GM12875 (cell line): ENCODE measurements around the gene CDYL2.

Experiments
- H3K4me3 ChIP-seq: one replicate; pipeline ENCODE4 v1.5.1; 2011; ENCODE audit warnings: low read depth, low read length, control low read depth
- TF ChIP-seq, protein P1 (sequence below): IDR thresholded peaks from 2 replicates; pipeline ENCODE4 v1.5.1; 2011; ENCODE audit warnings: low read depth, mild to moderate bottlenecking, control low read depth, inconsistent platforms, low read length, moderate library complexity, borderline replicate concordance; ENCODE audit not compliant: insufficient read depth

CDYL2 gene

DNA sequence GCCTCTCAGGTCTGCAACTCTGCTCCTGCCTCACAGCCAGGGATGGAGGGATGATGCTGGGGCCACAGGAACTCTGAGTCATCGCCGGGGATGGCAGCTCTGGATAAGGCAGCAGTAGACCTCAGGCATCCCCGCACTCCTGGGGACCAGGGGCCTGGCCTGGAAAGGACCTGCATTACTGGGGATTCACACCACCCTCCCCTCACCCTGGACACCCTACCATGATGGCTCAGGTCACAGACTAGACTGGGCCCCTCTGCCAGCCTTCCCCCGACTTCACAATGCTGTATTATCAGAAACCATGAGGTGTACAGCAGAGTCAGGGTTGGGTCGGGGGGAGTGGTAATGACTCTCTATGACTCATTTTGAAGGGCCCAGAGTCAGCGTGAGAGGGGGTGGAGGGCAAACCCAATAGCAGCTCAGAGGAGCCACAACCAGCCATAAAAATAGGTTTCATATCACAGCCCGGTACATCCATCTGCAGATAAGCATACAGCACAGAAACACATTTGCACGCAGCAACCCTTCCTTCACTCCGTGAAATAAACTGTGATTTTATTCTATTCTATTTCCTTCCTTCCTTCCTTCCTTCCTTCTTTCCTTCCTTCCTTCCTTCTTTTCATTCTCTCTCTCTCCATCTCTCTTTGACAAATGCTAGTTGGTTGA lies 234.8 kb downstream of the CDYL2 start:
- TF ChIP-seq, protein P1, sequence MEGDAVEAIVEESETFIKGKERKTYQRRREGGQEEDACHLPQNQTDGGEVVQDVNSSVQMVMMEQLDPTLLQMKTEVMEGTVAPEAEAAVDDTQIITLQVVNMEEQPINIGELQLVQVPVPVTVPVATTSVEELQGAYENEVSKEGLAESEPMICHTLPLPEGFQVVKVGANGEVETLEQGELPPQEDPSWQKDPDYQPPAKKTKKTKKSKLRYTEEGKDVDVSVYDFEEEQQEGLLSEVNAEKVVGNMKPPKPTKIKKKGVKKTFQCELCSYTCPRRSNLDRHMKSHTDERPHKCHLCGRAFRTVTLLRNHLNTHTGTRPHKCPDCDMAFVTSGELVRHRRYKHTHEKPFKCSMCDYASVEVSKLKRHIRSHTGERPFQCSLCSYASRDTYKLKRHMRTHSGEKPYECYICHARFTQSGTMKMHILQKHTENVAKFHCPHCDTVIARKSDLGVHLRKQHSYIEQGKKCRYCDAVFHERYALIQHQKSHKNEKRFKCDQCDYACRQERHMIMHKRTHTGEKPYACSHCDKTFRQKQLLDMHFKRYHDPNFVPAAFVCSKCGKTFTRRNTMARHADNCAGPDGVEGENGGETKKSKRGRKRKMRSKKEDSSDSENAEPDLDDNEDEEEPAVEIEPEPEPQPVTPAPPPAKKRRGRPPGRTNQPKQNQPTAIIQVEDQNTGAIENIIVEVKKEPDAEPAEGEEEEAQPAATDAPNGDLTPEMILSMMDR, result no peak
- no peak overlapping the region for H3K4me3 ChIP-seq

DNA sequence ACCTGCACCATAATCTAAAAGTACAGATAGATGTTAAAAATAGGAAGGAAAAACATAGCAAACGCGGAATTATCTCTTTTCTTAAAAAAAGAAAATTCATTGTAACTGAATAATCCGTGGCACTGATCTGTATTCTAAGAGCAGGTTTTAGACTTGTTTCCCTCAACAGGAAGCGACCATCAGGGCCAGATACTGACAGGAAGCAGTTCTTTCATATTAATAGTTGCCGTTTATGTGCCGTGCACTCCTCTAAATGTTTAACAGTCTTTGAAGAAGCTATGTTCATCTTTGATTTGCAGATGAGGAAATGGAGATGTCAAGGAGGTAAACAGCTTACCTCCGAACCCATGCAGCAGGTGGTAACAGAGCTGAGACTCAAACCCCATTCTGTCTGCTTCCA lies 240.0 kb downstream of the CDYL2 start:
- TF ChIP-seq, protein P1, result no peak
- H3K4me3 ChIP-seq, result no peak overlapping the region

DNA sequence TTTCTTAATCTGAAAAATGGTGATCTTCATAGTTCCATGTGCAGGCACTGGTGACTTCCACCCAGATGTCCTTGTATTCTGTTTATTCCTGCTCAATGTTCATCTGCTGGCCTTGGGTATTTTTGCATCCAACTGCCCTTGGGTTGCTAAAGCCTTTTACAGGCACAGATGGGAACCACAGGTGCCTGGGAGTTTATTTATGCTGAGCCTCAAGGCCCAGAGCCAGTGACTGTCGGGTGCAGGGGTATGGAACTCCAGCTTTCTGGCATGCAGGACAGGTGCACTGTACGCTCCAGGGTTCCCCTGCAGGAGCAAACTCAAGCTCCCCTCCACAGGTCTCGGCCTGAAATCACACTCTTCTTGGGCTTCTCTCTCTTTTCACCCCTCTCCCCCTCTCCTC lies 241.3 kb downstream of the CDYL2 start:
- no peak overlapping the region for H3K4me3 ChIP-seq
- TF ChIP-seq, protein P1, result no peak

DNA sequence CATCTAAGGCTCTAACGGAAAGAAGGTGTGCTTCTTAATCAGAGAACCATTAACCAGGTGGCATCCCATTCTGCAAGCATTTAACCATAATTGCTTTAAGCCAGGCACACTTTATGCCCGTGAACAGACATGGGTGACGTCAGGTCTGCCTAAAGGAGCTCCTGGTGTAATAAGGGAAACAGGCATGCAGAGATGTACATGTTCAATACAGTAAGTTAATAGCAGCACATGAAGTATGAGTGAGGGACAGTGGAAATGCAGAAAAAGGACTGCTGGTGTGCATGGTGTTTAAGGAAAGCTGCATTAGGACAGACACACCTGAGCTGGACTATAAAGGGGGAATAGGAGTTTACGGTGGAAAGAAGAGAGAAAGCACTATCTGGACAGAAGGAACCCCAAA lies 245.0 kb downstream of the CDYL2 start:
- TF ChIP-seq, protein P1, result no peak
- H3K4me3 ChIP-seq, result no peak overlapping the region

DNA sequence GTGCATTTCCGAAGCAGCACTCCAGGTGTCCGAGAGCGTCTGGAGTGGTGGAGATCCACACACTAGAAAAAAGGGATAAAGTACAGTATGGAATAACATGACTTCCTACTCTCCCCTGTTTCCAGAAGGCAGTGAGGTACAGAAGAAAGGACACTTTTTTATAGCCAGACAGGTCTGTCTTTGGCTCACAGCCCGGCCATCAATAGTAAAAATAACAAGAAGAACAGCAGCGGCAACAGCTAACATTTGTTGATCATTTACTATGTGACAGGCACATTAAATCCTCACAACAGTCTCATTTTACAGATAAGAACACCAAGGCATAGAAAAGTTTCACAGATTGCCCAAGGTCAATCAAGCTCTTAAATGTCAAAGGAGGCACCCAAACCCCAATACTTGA lies 247.4 kb downstream of the CDYL2 start:
- TF ChIP-seq, protein P1, result no peak
- no peak overlapping the region for H3K4me3 ChIP-seq

DNA sequence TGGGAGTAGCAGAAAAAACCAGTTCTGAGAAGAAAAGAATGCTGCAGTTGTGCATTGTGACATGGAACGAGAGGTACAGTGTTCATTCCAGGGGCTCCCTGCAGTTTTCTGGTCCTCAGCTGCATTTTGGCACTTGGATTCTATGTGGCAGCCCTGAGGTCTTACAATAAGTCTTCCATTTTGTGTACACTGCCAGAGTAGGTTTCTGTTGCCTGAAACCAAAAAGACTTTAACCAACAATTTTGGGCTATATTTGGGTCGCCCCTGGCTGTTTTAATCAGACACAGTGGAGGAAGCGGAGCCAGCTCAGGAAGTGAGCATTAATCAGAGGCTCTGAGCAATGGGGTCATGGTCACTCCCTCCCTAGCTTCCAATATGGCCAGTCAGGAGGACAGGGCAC lies 247.9 kb downstream of the CDYL2 start:
- TF ChIP-seq, protein P1, result no peak
- no peak overlapping the region for H3K4me3 ChIP-seq

DNA sequence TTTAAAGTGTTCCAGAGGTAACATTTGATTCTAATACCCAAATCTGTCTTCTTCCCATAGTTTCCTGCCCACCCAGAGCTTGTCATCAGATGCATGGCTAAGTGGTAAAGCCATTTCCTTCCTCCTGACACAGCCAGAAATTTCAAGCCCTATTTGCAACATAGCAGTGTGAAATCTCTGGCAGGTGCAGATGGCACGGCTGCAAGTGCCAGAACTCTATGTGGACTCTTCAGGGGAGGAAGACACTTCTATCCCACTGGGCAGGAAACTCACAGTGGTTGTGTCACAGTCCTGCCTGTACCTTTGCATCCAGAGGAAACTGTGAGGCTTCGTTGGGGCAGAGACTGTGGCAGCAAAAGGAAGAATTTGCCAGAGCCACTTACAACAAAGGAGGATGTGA lies 250.4 kb downstream of the CDYL2 start:
- TF ChIP-seq, protein P1, result no peak
- H3K4me3 ChIP-seq, result no peak overlapping the region
